ENCODE results near the gene PYROXD2.
A peak's percentile ranks its signal among the peaks of the same experiment; 100 is the strongest.

PYROXD2 gene

DNA sequence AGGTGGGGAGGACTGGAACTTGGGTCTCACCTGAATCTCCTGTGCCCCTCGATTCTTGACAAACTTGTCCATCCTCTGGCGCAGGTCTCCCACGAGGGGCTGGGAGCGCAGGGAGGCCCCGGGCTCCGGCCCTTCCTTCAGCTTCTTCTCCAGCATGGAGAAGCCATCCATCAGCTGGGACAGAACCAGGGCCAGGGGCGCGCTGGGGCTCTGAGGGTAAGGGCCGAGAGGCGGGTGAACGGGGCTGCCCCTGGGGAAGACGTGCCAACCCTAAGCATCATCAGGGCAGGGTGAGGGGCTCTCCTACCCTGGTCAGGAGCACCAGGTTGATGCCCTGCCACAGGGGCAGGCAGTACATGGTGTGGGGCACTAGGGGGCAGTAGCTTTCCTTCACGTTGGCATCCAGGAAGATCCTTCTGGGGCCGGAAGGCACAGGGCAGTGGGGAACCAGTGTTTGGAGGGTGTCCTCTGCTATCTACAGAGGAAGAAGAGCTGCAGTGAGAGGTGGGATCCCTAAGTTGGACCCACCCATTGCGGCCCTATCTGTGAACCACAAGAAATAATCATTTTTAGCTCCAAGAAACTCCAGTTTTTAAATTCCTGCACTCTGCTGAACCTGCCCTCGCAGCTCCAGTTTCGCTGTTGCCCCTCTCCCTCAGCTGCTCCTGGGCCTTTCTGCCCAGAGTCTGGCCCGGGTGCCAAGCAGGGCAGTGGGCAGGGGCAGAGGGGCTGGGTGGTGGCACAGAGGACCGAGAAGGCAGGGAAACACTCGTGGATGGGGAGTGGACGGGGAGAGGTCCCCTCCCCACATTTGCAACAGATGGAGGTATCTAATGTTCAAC lies 10.8 kb upstream of the PYROXD2 start:
- peak; percentile 61 for DNase-seq
- no peaks in the 10 kb centered on the region for H3K9me3 Mint-ChIP-seq
- no peak overlapping the region for H3K27ac Mint-ChIP-seq
- H3K27me3 Mint-ChIP-seq: no peaks in the 10 kb centered on the region
- H3K4me1 Mint-ChIP-seq: no peaks in the 10 kb centered on the region
- no peak overlapping the region for H3K4me3 Mint-ChIP-seq
- H3K36me3 Mint-ChIP-seq: peaks cover 21% of the 10 kb centered on the region
- CTCF ChIA-PET: interaction anchor here (0.7 to 3.0 kb wide), 10 partner anchors 8 to 298 kb away, joined by 3 to 18 read pairs (median 4); partner anchors contain the start of genes HPS1 and PYROXD2

DNA sequence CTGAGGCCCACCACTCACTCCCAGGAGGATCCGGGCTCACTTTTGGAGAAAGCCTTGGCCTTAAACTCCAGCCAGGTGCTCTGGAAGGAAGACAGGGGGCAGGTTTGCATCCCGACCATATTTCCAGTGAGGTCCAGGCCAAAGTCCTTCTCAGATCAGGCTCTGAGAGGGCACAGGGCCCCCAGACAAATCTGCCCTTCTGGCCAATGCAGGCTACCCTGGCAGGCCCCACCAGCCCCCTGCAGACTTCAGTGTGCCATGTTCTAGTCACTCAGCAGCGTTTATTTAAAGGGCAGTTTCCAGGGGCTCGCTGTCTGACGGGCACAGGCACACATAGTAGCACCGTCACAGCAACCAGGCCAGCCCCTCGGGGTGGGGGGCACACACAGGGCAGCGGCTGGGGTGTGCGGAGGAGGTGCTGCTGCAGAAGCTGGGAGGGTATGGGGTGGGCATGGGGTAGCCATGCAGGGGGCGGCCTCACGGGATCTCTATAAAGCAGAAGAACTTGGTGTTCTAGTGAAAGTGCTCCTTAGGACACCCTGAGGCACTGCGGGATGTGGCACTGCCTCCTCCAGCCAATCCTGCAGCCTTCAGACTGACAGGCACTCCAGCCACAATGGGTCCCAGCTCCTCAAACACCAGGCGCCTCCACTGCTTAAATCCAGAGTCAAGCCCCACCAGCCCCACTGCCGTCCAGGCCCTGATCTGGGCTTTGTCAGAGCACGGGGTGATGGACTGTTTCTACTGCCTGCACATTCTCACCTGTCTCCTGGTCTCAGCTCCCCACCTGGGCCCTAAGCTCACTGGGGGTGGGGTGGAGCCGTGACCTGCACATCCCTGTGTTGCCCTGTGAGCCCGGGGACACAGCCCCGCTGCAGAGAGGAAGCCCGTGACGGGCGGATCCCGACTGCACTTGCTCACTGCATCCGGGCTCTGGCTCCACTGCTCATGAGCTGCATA lies 9.6 kb upstream of the PYROXD2 start:
- CTCF ChIA-PET: interaction anchor here (1.4 to 3.0 kb wide), 5 partner anchors 9 to 21 kb away, joined by 3 to 18 read pairs (median 10); partner anchors contain the start of genes HPS1 and PYROXD2
- Mint-ChIP-seq H3K4me3 (no peak overlapping the region), H3K27me3 (no peaks in the 10 kb centered on the region), H3K4me1 (no peaks in the 10 kb centered on the region), H3K9me3 (no peaks in the 10 kb centered on the region), H3K36me3 (peaks cover 16% of the 10 kb centered on the region), H3K27ac (no peak overlapping the region)
- DNase-seq: peak; percentile 8

DNA sequence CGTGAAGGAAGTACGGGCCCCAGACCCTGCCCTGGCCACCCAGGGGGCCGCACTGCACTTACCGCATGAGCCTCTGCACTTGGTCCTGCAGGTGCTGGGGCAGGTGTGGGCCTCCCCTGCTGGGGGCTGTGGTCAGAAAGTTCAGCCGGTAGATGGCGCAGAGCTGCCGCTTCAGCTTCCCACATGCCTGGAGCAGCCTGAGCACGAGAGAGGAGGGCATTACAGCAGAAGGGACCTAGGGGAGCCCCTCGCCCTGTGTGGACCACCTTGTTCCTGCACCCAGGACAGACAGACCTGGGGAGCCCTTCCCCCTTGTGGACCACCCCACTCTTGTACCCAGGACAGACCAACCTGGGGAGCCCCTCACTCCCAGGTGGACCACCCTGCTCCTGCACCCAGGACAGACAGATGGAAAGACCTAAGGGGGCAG lies 8.7 kb upstream of the PYROXD2 start:
- no peak overlapping the region for H3K4me3 Mint-ChIP-seq
- no peak overlapping the region for H3K27ac Mint-ChIP-seq
- DNase-seq: no peak
- no peaks in the 10 kb centered on the region for H3K27me3 Mint-ChIP-seq
- no peaks in the 10 kb centered on the region for H3K4me1 Mint-ChIP-seq
- no peaks in the 10 kb centered on the region for H3K9me3 Mint-ChIP-seq
- CTCF ChIA-PET: interaction anchor here (0.8 to 3.0 kb wide), 2 partner anchors 14 to 44 kb away, joined by 3 to 15 read pairs; no protein-coding TSS in a partner anchor
- H3K36me3 Mint-ChIP-seq: peaks cover 23% of the 10 kb centered on the region

DNA sequence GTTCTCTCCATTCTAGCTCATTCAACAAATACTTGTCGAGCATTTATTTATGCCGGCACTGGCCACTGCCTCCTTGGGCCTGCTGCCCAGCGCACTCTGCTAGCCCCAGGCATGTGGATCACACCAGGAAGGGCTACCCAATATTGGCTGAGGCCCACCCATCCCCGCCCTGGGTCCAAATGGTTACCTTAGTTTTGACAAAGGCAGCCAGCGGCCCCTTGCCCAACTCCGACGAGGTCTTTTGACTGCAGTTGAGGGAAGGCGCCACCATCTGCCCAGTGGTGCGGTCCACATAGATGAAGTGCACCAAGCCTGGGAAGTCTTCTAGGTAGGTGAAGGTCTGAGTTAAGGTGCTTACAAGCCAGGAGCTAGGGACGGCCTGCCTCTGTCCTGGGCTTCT lies 7.2 kb upstream of the PYROXD2 start:
- H3K36me3 Mint-ChIP-seq: peaks cover 22% of the 10 kb centered on the region
- CTCF ChIA-PET: no interaction called here
- H3K27me3 Mint-ChIP-seq: no peaks in the 10 kb centered on the region
- H3K9me3 Mint-ChIP-seq: no peaks in the 10 kb centered on the region
- peak; percentile 10 for DNase-seq
- no peak overlapping the region for H3K4me3 Mint-ChIP-seq
- no peak overlapping the region for H3K27ac Mint-ChIP-seq
- no peaks in the 10 kb centered on the region for H3K4me1 Mint-ChIP-seq

DNA sequence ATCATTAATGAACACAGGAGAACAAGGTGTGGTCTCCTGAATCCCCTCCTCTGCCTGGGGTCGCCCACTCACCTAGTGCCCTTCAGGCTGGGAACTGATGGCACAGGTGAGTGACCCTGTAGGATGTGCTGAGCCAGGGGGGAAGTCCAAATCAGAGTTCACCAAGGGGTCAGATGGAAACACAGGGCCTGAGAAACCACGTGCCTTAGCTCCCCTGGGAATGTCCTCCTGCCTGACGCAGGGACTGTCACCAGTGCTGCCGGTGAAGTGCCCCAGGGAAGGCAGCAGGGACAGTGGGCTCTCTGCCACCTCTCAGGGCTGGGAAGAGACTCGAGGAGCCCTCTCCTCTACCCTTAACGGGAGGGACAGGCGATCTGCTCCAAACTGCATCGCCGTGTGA lies 5.8 kb upstream of the PYROXD2 start:
- Mint-ChIP-seq H3K27me3 (no peaks in the 10 kb centered on the region), H3K9me3 (no peaks in the 10 kb centered on the region), H3K36me3 (peaks cover 19% of the 10 kb centered on the region), H3K27ac (no peak overlapping the region), H3K4me3 (no peak overlapping the region), H3K4me1 (peaks cover under 1% of the 10 kb centered on the region)
- no peak for DNase-seq
- CTCF ChIA-PET: no interaction called here

DNA sequence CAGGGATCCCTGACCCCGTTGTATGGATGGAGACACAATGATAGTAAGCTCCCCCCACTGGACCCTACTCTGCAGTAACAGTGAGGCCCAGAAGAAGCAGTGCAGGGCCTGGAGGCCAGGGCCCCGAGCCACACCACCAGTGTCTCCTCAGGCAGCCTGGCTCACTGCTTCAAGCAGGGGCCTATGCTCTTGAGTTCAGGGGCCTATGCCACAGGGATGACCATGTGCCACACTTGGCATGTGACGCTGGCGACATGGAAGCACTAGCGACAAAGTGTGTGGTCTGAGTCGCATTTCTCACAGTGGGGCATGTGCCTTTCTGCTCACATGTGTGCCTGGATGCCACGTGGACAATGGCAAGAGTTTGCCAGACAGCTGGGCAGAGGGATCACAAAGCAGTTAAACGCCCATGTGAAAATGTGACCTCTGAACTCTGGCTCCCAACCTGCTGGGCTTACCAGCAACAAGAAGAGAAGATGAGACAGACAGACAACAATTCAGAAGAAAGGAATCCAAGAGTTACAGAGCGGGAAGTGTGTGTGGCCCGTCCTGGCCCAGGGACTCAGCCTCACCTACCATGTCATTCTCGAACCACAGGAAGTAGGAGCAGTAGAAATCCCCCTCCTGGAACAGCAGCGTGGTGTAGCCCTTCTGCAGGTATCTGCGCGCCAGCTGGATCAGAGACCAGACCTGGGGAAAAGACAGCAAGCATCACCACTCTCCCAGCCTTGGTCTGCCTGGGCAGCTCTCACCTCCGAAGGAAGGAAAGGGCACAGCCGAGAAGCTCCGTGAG lies 4.7 kb upstream of the PYROXD2 start:
- Mint-ChIP-seq H3K4me3 (no peak overlapping the region), H3K4me1 (peaks cover 12% of the 10 kb centered on the region), H3K27ac (no peak overlapping the region), H3K9me3 (no peaks in the 10 kb centered on the region), H3K27me3 (no peaks in the 10 kb centered on the region), H3K36me3 (peaks cover 20% of the 10 kb centered on the region)
- no peak for DNase-seq
- CTCF ChIA-PET: no interaction called here

DNA sequence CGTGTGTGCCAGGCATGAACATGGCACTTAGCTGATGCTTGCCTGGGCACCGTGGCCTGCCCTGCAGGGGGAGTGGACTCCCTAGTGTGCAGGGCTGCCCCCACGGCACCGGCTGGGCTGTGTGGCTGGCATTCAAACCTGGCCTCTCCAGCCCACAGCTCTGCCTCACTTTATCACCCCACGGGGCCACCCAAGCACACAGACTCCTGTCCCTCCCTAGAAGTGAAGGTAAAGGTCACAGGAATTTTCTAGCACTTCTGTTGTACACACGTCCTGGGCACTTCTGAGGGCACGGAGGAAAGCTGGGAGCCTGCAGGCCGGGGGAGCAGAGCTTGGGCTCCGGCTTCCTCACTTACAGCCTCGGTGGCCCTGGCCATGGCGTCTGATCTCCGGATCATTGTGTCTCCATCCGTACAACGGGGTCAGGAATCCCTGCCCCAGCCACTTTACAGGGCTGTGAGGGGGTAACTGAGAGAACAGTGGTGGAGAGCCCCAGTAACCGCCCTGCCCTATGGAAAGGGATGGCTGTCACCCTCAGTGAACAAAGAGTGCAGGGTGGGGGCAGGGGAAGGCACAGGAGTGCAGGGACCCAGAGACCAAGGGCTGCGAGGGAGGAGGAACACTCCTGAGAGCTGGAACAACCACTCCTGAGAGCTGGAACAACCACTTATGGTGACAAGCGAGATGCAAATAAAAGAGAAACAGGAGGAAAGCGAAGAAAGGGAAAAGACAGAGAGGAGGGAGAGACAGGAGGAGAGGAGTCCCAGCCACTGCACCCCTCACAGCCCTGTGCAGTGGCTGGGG lies 3.9 kb upstream of the PYROXD2 start:
- Mint-ChIP-seq H3K4me1 (peaks cover 19% of the 10 kb centered on the region), H3K27me3 (no peaks in the 10 kb centered on the region), H3K9me3 (no peaks in the 10 kb centered on the region), H3K27ac (no peak overlapping the region), H3K4me3 (no peak overlapping the region), H3K36me3 (peaks cover 20% of the 10 kb centered on the region)
- CTCF ChIA-PET: no interaction called here
- no peak for DNase-seq

DNA sequence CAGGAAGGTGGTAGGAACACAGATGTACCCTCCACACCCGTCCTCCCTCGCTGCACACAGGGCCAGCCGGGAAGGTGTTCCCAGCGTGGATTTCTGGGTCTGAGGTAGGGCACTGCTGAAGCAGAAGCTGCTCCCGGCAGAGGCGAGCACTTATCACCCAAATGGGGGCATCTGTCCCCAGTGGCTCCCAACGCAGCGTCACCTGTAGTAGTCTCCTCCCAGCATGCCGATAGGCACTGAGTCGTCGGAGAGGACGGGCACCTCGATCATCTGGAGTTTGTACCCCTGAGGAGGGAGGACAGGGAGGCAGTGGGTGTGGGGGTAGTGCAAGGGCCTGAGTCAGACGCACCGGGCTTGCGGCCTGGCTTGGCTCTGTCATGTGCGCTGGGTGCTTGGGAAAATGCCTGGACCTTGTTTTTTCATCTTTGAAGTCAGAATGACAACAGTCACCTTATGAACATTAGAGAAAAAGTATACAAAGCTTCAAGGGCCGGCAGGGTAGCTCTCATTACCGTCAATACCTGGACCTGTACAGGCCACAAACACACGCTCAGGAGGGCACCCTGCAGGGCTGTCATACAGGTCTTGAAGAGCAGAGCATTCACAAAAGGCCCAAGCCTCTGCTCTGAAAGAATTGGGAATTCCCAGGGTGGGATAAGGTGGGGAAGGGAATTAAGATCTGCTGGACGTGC lies 3.1 kb upstream of the PYROXD2 start:
- Mint-ChIP-seq H3K9me3 (no peaks in the 10 kb centered on the region), H3K27ac (peak overlapping the region; percentile 52), H3K4me1 (peaks cover 19% of the 10 kb centered on the region), H3K36me3 (peaks cover 16% of the 10 kb centered on the region), H3K4me3 (no peak overlapping the region), H3K27me3 (no peaks in the 10 kb centered on the region)
- CTCF ChIA-PET: interaction anchor here (1.0 kb wide), 1 partner anchor 8 kb away, joined by 3 read pairs; no protein-coding TSS in a partner anchor
- no peak for DNase-seq

DNA sequence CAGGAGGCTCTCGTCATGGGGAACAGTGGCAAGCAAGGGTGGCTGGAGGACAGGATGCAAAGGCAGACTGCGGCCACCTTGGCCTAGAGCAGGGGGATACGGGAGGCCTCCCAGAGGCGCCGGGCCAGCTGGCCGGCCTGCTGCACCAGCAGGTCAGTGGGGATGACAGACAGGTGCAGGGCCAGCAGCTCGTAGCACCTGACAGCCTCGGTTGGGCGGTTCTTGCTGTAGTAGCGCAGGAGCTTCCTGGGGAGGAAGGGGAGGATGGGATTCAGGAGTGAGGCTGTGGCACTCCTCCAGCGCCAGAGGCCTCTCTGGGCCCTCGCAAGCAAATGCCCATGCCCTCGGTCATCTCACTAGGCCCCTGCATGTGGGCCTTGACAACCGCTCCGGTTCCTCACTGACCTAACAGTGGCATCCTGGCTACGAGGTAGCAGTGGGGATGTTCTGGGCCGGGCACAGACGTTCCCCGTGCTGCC lies 2.5 kb upstream of the PYROXD2 start:
- CTCF ChIA-PET: interaction anchor here (1.0 kb wide), 1 partner anchor 9 kb away, joined by 3 read pairs; no protein-coding TSS in a partner anchor
- H3K27ac Mint-ChIP-seq: no peak overlapping the region
- no peak for DNase-seq
- H3K4me3 Mint-ChIP-seq: no peak overlapping the region
- H3K36me3 Mint-ChIP-seq: peaks cover 16% of the 10 kb centered on the region
- no peaks in the 10 kb centered on the region for H3K27me3 Mint-ChIP-seq
- peaks cover 19% of the 10 kb centered on the region for H3K4me1 Mint-ChIP-seq
- no peaks in the 10 kb centered on the region for H3K9me3 Mint-ChIP-seq

DNA sequence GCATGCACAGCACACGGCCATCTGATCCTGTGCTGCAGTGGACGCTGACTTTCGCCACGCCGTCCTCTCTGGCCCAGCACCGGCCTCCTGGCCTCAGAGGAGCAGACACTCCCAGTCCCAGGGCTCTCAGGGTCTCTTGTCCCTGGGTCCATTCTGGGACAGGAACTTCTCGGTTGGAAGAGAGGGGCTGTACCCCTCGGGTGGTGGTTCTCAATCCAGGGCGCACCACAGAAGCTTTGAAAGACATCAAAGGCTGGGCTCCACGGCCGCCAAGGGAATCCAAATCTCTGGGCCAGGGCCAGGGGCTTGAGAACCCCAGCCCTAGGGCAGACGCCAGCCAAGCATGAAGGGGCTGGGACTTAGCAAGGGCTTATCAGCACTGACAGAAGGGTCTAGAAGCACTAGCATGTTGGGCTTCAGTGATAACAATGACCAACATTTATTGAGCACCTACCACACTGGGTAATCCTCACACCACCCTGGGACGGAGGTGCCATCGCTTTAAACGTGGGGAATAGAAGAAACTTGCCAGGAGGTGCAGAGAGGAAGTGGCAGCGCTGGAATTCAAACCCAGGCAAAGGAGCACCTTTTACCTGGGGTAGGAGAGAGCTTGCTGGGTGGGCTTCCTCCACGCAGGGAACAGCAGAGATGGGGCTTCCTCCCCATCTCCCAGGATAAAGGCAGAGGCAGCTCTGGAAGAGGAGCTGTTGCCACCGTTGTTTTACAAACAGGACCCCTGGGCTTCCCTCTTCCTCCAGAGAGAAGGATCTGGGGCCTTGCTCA lies 1.8 kb upstream of the PYROXD2 start:
- CTCF ChIA-PET: interaction anchor here (2.9 kb wide), 1 partner anchor 9 kb away, joined by 18 read pairs; no protein-coding TSS in a partner anchor
- peaks cover 19% of the 10 kb centered on the region for H3K4me1 Mint-ChIP-seq
- H3K9me3 Mint-ChIP-seq: no peaks in the 10 kb centered on the region
- DNase-seq: no peak
- H3K27me3 Mint-ChIP-seq: no peaks in the 10 kb centered on the region
- no peak overlapping the region for H3K4me3 Mint-ChIP-seq
- H3K36me3 Mint-ChIP-seq: peaks cover 16% of the 10 kb centered on the region
- H3K27ac Mint-ChIP-seq: no peak overlapping the region

DNA sequence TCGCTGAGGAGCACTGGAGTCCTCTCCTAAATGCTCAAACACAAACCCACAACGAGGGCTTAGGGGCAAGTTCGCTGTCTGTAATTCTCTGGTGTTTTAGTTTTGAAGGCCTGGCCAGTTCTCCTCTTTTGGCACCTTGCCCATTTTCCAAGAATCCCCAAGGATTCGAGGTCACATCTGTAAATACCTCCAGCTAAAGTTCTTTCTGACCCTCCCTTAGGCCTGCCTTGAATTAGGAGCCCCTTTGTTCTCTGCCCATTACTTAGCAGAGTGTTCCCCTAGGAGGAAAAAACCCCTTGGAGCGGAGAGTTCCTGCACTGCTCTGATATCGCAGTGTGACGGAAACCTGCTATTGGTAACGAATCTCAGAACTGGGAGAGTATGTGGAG lies 743 bp upstream of the PYROXD2 start:
- no peak for DNase-seq
- Mint-ChIP-seq H3K4me3 (no peak overlapping the region), H3K27ac (peak overlapping the region; percentile 62), H3K9me3 (no peaks in the 10 kb centered on the region), H3K4me1 (peaks cover 19% of the 10 kb centered on the region), H3K36me3 (peaks cover 16% of the 10 kb centered on the region), H3K27me3 (no peaks in the 10 kb centered on the region)
- CTCF ChIA-PET: interaction anchor here (2.9 kb wide), 1 partner anchor 10 kb away, joined by 18 read pairs; no protein-coding TSS in a partner anchor

DNA sequence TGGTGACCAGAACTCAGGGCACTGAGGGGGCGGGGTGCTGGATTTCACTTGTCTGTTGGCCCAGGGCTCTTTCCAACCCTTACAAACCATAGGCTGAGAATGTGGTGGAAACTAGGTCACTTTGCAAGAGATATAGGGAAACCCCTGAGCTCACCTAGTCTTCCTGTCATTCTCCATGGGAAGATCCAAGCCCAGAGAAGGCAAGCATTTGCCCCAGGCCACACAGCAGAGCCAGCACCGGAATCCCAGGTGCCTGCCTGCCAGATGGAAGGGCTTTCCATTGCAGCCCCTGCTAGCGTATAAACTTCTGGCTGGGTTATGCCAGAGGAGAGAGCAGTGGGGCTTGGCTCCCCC lies 427 bp downstream of the PYROXD2 start:
- H3K9me3 Mint-ChIP-seq: no peaks in the 10 kb centered on the region

More for the DNA sequence above, 427 bp downstream of the PYROXD2 start:
- CTCF ChIA-PET: interaction anchor here (2.9 kb wide), 1 partner anchor 11 kb away, joined by 18 read pairs; no protein-coding TSS in a partner anchor
- Mint-ChIP-seq H3K36me3 (peaks cover 13% of the 10 kb centered on the region), H3K4me1 (peaks cover 19% of the 10 kb centered on the region), H3K27ac (peak overlapping the region; percentile 94), H3K27me3 (no peaks in the 10 kb centered on the region), H3K4me3 (peak overlapping the region; percentile 94)
- no peak for DNase-seq

Measured in activated naive CD4-positive, alpha-beta T cell treated with anti-CD3 and anti-CD28 coated beads, Interleukin-2, amount 10 ng/mL, durations not matched to agents 7 days and 5 days (primary cell).